ENCODE measurements around the gene CD300LD. TPM values are rescaled to one million over a fixed set of nuclear protein-coding genes. Genes with fewer than 3 reads are reported as not detected.

Gene CD300LD
- polyA plus RNA-seq, 1 donor from 2014 or later: not detected

GRCh38 chr17:74603037-74603635 is 11.1 kb upstream of the CD300LD start:
- H3K27ac ChIP-seq (ENCODE audit: low read length): no peak overlapping the region

More at GRCh38 chr17:74603037-74603635, 11.1 kb upstream of the CD300LD start:
- no peaks in the 10 kb centered on the region for H3K79me2 ChIP-seq (replicated peaks; ENCODE audit: insufficient read depth, low read length)
- peaks cover 4% of the 10 kb centered on the region for H3K27me3 ChIP-seq (ENCODE audit: insufficient read depth, low read depth, low read length)
- H3K9me2 ChIP-seq (ENCODE audit: insufficient read depth, low read length): no peaks in the 10 kb centered on the region
- H3K9me3 ChIP-seq (ENCODE audit: low read length): no peaks in the 10 kb centered on the region
- no peak overlapping the region for H3K4me2 ChIP-seq (ENCODE audit: low read length)
- H3K9ac ChIP-seq (ENCODE audit: low read length): no peak overlapping the region
- no peak overlapping the region for H3K4me3 ChIP-seq (ENCODE audit: low read length)
- no peaks in the 10 kb centered on the region for H3F3A ChIP-seq (ENCODE audit: insufficient read depth, low read length, poor library complexity, severe bottlenecking)
- no peak for TF ChIP-seq CTCF (IDR thresholded peaks at IDR 0.05; ENCODE audit: poor library complexity, severe bottlenecking)
- TF ChIP-seq POLR2AphosphoS5 (IDR thresholded peaks at IDR 0.05): no peak
- TF ChIP-seq EZH2 (IDR thresholded peaks at IDR 0.05; ENCODE audit: borderline replicate concordance, insufficient read depth, low read length, poor library complexity, severe bottlenecking): no peak
- no peak for TF ChIP-seq EP300 (conservative IDR thresholded peaks at IDR 0.05; ENCODE audit: poor library complexity, severe bottlenecking)
- TF ChIP-seq SMC3 (conservative IDR thresholded peaks at IDR 0.05; ENCODE audit: poor library complexity): no peak
- no peak for TF ChIP-seq RAD21 (conservative IDR thresholded peaks at IDR 0.05)
- no peak for TF ChIP-seq MXI1 (conservative IDR thresholded peaks at IDR 0.05; ENCODE audit: poor library complexity, severe bottlenecking)
- TF ChIP-seq REST (IDR thresholded peaks at IDR 0.05; ENCODE audit: borderline replicate concordance): no peak
- TF ChIP-seq TAF1 (IDR thresholded peaks at IDR 0.05; ENCODE audit: low read depth): no peak
- no peaks in the 10 kb centered on the region for H3K36me3 ChIP-seq (ENCODE audit: insufficient read depth, low read length)
- no peak overlapping the region for H2AFZ ChIP-seq (ENCODE audit: low read depth, low read length)
- no peaks in the 10 kb centered on the region for H4K20me1 ChIP-seq (ENCODE audit: insufficient read depth)
